ENCODE results near the gene DYNC1LI2. TPM values are rescaled to one million over a fixed set of nuclear protein-coding genes. Genes with fewer than 3 reads are reported as not detected.

Gene DYNC1LI2
- total RNA-seq, 1 experiment from 2014 or later: 92.8 TPM

DNA sequence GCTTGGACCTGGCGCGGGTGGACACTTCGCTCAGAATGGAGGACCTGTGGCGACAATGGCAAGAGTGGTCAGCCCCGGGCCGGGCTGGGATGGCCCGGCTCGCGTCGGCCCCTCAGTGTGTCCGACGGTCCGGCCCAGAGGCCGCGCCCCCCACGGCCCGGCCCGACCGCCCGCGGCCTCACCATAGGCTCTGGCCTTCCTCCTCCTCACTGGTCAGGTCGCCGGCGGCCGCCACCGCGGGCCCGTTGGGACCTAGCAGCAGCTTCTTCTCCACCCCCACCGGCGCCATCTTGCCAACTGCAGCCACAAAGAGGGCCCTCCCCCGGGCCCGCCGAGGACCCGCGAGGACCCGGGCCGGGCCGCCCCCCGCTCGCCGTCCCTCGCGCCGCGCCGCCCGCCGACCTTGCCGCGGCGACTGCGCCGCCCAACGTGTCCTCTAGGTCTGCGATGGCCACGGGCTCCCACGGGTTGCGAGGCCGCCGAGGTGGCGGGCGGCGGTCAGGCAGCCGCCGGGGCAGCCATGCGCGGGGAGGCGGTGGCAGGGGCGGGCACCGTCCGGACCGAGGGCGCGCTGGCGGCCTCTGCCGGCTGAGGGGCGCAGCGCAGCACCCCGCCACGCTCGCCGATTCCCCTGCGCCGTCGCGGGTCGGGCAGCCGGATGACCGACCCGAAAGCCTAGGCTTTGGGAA, at the start of gene DYNC1LI2 (continued):
- TF ChIP-seq, protein P1, sequence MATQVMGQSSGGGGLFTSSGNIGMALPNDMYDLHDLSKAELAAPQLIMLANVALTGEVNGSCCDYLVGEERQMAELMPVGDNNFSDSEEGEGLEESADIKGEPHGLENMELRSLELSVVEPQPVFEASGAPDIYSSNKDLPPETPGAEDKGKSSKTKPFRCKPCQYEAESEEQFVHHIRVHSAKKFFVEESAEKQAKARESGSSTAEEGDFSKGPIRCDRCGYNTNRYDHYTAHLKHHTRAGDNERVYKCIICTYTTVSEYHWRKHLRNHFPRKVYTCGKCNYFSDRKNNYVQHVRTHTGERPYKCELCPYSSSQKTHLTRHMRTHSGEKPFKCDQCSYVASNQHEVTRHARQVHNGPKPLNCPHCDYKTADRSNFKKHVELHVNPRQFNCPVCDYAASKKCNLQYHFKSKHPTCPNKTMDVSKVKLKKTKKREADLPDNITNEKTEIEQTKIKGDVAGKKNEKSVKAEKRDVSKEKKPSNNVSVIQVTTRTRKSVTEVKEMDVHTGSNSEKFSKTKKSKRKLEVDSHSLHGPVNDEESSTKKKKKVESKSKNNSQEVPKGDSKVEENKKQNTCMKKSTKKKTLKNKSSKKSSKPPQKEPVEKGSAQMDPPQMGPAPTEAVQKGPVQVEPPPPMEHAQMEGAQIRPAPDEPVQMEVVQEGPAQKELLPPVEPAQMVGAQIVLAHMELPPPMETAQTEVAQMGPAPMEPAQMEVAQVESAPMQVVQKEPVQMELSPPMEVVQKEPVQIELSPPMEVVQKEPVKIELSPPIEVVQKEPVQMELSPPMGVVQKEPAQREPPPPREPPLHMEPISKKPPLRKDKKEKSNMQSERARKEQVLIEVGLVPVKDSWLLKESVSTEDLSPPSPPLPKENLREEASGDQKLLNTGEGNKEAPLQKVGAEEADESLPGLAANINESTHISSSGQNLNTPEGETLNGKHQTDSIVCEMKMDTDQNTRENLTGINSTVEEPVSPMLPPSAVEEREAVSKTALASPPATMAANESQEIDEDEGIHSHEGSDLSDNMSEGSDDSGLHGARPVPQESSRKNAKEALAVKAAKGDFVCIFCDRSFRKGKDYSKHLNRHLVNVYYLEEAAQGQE (IDR thresholded peaks at IDR 0.05; ENCODE audit: low read depth): no peak
- TF ChIP-seq TCF7L2 (IDR thresholded peaks at IDR 0.05; ENCODE audit: borderline replicate concordance, extremely low read depth, insufficient read depth, insufficient read length): no peak
- TF ChIP-seq CBX3 (IDR thresholded peaks at IDR 0.05; ENCODE audit: low read depth): peak; percentile 70; the same call in 1 of the 2 replicates
- no peak for TF ChIP-seq SRF (IDR thresholded peaks at IDR 0.05; ENCODE audit: low read depth)

DNA sequence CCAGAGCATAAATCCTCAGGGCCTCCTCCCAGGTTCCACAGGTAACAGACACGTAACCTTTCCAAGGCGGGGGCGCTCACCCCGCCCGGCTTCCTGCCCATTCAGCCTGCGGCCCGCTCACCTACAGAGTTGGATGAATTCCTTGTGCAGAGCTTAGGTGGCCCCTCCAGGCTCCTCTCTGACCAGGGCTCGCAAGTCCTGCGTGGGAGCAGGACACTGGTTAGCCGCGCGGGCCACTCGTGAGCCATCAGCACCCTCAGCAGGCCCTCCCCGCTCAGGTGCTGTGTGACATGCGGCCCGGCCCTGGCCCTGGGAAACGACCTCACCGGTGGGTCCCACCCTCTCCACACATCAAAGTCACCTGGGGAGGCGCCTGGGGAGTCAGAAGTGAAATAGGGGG, 49.4 kb upstream of the DYNC1LI2 start:
- intact Hi-C loops (cut with micrococcal nuclease): no loop called here
- Histone ChIP-seq H3K4me1 (ENCODE audit: control insufficient read depth in 1 of 2, insufficient read depth in 2 of 2, low read length in 2 of 2) (no peaks in the 10 kb centered on the region), H2AFZ (ENCODE audit: low read depth, low read length, poor library complexity, severe bottlenecking) (no peak overlapping the region), H3K9ac (ENCODE audit: low read length) (no peak overlapping the region), H3K4me3 (replicated peaks in 1 of 2; ENCODE audit: low read depth in 1 of 2, low read length in 2 of 2) (no peak overlapping the region), H3K9me3 (ENCODE audit: control insufficient read depth in 1 of 2, insufficient read depth in 1 of 2, low read depth in 1 of 2, low read length in 2 of 2) (no peaks in the 10 kb centered on the region), H3K36me3 (ENCODE audit: control insufficient read depth in 1 of 2, insufficient read depth in 2 of 2, low read length in 2 of 2) (peaks cover 19 to 22% of the 10 kb centered on the region in 2 experiments; a peak in 3 of 4 replicates), H3K27ac (ENCODE audit: low read depth, low read length) (no peak overlapping the region), H3K9me2 (ENCODE audit: insufficient read depth) (no peaks in the 10 kb centered on the region), H3K79me2 (ENCODE audit: insufficient read depth, low read length) (no peaks in the 10 kb centered on the region), H3K27me3 (ENCODE audit: insufficient read depth, low read length) (no peaks in the 10 kb centered on the region), H3K4me2 (ENCODE audit: low read length) (no peak overlapping the region), H4K20me1 (ENCODE audit: insufficient read depth) (no peaks in the 10 kb centered on the region)
- ChIA-PET RAD21 (ENCODE audit: low non-redundant PET in 1 of 2, low total read pairs in 2 of 2, uncharacterized antibody in 2 of 2, unreplicated experiment in 2 of 2) (no interaction called here), CTCF (no interaction called here), POLR2A (no interaction called here)
- ATAC-seq (no peak), DNase-seq (ENCODE audit: low read depth, low spot score) (no peak)
- BruUV-seq (replicated peaks): no TSS peak
- TF ChIP-seq SIN3A (IDR thresholded peaks at IDR 0.05; ENCODE audit: low read depth) (no peak), CBX3 (IDR thresholded peaks at IDR 0.05; ENCODE audit: low read depth) (no peak), CEBPB (IDR thresholded peaks at IDR 0.05; ENCODE audit: low read depth) (no peak), TCF7L2 (IDR thresholded peaks at IDR 0.05; ENCODE audit: borderline replicate concordance, extremely low read depth, insufficient read depth, insufficient read length) (no peak), POLR2AphosphoS5 (IDR thresholded peaks at IDR 0.05; ENCODE audit: low read depth, low read length) (no peak), FOSL1 (IDR thresholded peaks at IDR 0.05; ENCODE audit: low read depth) (no peak), ZFX (IDR thresholded peaks at IDR 0.05) (no peak), YY1 (IDR thresholded peaks at IDR 0.05; ENCODE audit: extremely low read depth, insufficient replicate concordance, low read depth, low read length) (no peak), POLR2A (IDR thresholded peaks at IDR 0.05; ENCODE audit: borderline replicate concordance, extremely low read depth, insufficient read depth, insufficient read length) (no peak), SP1 (IDR thresholded peaks at IDR 0.05; ENCODE audit: low read depth) (no peak), EZH2 (IDR thresholded peaks at IDR 0.05) (no peak), RAD21 (IDR thresholded peaks at IDR 0.05; ENCODE audit: low read depth) (no peak)
- TF ChIP-seq, protein P1 (IDR thresholded peaks at IDR 0.05; ENCODE audit: low read depth): no peak
- TF ChIP-seq, protein P2, sequence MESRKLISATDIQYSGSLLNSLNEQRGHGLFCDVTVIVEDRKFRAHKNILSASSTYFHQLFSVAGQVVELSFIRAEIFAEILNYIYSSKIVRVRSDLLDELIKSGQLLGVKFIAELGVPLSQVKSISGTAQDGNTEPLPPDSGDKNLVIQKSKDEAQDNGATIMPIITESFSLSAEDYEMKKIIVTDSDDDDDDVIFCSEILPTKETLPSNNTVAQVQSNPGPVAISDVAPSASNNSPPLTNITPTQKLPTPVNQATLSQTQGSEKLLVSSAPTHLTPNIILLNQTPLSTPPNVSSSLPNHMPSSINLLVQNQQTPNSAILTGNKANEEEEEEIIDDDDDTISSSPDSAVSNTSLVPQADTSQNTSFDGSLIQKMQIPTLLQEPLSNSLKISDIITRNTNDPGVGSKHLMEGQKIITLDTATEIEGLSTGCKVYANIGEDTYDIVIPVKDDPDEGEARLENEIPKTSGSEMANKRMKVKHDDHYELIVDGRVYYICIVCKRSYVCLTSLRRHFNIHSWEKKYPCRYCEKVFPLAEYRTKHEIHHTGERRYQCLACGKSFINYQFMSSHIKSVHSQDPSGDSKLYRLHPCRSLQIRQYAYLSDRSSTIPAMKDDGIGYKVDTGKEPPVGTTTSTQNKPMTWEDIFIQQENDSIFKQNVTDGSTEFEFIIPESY (IDR thresholded peaks at IDR 0.05; ENCODE audit: extremely low read depth, insufficient replicate concordance, low read length): no peak

Measured in HCT116 (cell line).